HepG2 (cell line): ENCODE measurements around the gene SCYGR8. TPM values are rescaled to one million over a fixed set of nuclear protein-coding genes. Genes with fewer than 3 reads are reported as not detected.

ENCODE experiments used
- ARID2 ChIP-seq: sonication (generic); formaldehyde crosslinking; IDR thresholded peaks from 2 replicates; pipeline ENCODE4 v1.8.1; 2022; ENCODE audit warnings: mild to moderate bottlenecking, missing genetic modification reagents, borderline replicate concordance
- ARID5B ChIP-seq: IDR thresholded peaks from 2 replicates; pipeline ENCODE4 v1.4.0; 2020; ENCODE audit warnings: mild to moderate bottlenecking, missing genetic modification reagents
- BORCS8-MEF2B ChIP-seq: sonication (generic); formaldehyde crosslinking; IDR thresholded peaks from 2 replicates; pipeline ENCODE4 v1.8.0; 2022; ENCODE audit warnings: mild to moderate bottlenecking, missing genetic modification reagents
- FOXO1 ChIP-seq: sonication (generic); formaldehyde crosslinking; IDR thresholded peaks from 2 replicates; pipeline ENCODE4 v1.4.0; 2020; ENCODE audit warnings: missing genetic modification reagents
- GATAD2A ChIP-seq: IDR thresholded peaks from 2 replicates; pipeline ENCODE4 v1.6.1; 2016
- HES4 ChIP-seq: sonication (generic); formaldehyde crosslinking; IDR thresholded peaks from 2 replicates; pipeline ENCODE4 v1.9.0; 2021; ENCODE audit warnings: mild to moderate bottlenecking, missing genetic modification reagents, borderline replicate concordance
- KLF16 ChIP-seq, 2 experiments: sonication (generic) in 1 of 2; formaldehyde crosslinking in 1 of 2; IDR thresholded peaks; 2 replicates each; pipeline versions ENCODE4 v1.6.1 to v1.8.0; 2016 to 2023; ENCODE audit warnings: missing genetic modification reagents in 2 of 2, missing compliant biosample characterization in 1 of 2
- NFRKB ChIP-seq: fragments of 450-650 bp; IDR thresholded peaks from 2 replicates; pipeline ENCODE4 v1.6.1; 2017
- RCOR2 ChIP-seq: IDR thresholded peaks from 2 replicates; pipeline ENCODE4 v1.6.1; 2016; ENCODE audit warnings: missing biosample characterization, missing genetic modification reagents
- ZBTB49 ChIP-seq: sonication (generic); formaldehyde crosslinking; IDR thresholded peaks from 2 replicates; pipeline ENCODE4 v1.4.0; 2020; ENCODE audit warnings: missing genetic modification reagents, borderline replicate concordance
- ZFYVE20 ChIP-seq: sonication (generic); formaldehyde crosslinking; IDR thresholded peaks from 2 replicates; pipeline ENCODE4 v1.8.0; 2023; ENCODE audit warnings: low read depth, mild to moderate bottlenecking, moderate library complexity, missing genetic modification reagents, borderline replicate concordance
- ZNF136 ChIP-seq: sonication (generic); formaldehyde crosslinking; IDR thresholded peaks from 2 replicates; pipeline ENCODE4 v1.8.1; 2022; ENCODE audit warnings: low read depth, mild to moderate bottlenecking, moderate library complexity, missing genetic modification reagents
- ZNF354B ChIP-seq: sonication (generic); formaldehyde crosslinking; IDR thresholded peaks from 2 replicates; pipeline ENCODE4 v1.8.0; 2022; ENCODE audit warnings: mild to moderate bottlenecking, missing genetic modification reagents
- ZNF567 ChIP-seq: sonication (generic); formaldehyde crosslinking; IDR thresholded peaks from 2 replicates; pipeline ENCODE4 v1.8.1; 2023; ENCODE audit warnings: mild to moderate bottlenecking, missing genetic modification reagents, borderline replicate concordance
- ZNF775 ChIP-seq: sonication (generic); formaldehyde crosslinking; IDR thresholded peaks from 2 replicates; pipeline ENCODE4 v1.4.0; 2020; ENCODE audit warnings: missing genetic modification reagents, mild to moderate bottlenecking, moderate library complexity, borderline replicate concordance
- polyA plus RNA-seq, 8 experiments: library from polyadenylated mRNA; depleted of rRNA in 3 of 8; stranded (reverse) in 7 of 8; unstranded in 1 of 8; fragments of >200 nt; fragmentation: Illumina TruSeq in 4 of 8; extraction: Trizol in 4 of 8; gene quantifications; 2 replicates each; pipeline versions ENCODE4 v1.2.1 to v1.2.3, GENCODE V29; 2011 to 2016; ENCODE audit warnings: low read depth in 4 of 8, missing spikeins in 1 of 8, mixed read lengths in 1 of 8; ENCODE audit not compliant: insufficient read depth in 1 of 8
- total RNA-seq, 5 experiments: library from RNA; depleted of rRNA; stranded (reverse); fragments of >200 nt; fragmentation: Illumina TruSeq; extraction: Trizol; gene quantifications; 2 replicates each; pipeline ENCODE4 v1.2.3, GENCODE V29; 2016; ENCODE audit warnings: low read depth in 1 of 5
- TF ChIP-seq, protein P1 (sequence below): sonication (generic); formaldehyde crosslinking; IDR thresholded peaks from 2 replicates; pipeline ENCODE4 v1.5.0; 2020; ENCODE audit warnings: mild to moderate bottlenecking, missing genetic modification reagents
- TF ChIP-seq, protein P2 (sequence below): sonication (generic); formaldehyde crosslinking; IDR thresholded peaks from 2 replicates; pipeline ENCODE4 v1.4.0; 2020; ENCODE audit warnings: missing genetic modification reagents
- TF ChIP-seq, protein P3 (sequence below): sonication (generic); formaldehyde crosslinking; IDR thresholded peaks from 2 replicates; pipeline ENCODE4 v1.8.1; 2023; ENCODE audit warnings: mild to moderate bottlenecking, missing genetic modification reagents

Gene SCYGR8
- total and polyA plus RNA-seq, 2 of the 13 experiments (the other 11 are each of a cell fraction or from before 2014, with no cell fraction given), result not detected

DNA sequence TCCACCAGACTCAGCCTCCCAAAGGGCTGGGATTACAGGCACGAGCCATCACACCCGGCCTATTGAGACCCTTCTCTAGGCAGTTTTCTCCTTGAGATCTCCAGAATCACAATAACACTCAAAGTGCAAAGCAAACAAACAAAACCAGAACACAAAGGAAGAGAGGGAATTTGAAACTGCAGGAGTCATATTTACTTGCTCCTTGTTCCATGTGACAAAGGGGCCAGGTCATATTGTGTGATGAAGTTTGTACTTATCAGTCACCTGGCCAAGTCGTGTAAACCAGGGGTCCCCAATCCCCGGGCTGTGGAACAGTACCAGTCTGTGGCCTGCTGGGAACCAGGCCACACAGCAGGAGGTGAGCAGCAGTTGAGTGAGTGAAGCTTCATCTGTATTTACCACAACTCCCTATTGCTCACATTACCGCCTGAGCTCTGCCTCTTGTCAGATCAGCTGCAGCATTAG lies 26.5 kb downstream of the SCYGR8 start (continued):
- TF ChIP-seq ARID5B (CRISPR knock-in tag), result peak; percentile 58
- 0 out of 2 replicates have a peak, but pooled peaks have one; percentile 13 for TF ChIP-seq RCOR2 (CRISPR knock-in tag)
- TF ChIP-seq, protein P1, sequence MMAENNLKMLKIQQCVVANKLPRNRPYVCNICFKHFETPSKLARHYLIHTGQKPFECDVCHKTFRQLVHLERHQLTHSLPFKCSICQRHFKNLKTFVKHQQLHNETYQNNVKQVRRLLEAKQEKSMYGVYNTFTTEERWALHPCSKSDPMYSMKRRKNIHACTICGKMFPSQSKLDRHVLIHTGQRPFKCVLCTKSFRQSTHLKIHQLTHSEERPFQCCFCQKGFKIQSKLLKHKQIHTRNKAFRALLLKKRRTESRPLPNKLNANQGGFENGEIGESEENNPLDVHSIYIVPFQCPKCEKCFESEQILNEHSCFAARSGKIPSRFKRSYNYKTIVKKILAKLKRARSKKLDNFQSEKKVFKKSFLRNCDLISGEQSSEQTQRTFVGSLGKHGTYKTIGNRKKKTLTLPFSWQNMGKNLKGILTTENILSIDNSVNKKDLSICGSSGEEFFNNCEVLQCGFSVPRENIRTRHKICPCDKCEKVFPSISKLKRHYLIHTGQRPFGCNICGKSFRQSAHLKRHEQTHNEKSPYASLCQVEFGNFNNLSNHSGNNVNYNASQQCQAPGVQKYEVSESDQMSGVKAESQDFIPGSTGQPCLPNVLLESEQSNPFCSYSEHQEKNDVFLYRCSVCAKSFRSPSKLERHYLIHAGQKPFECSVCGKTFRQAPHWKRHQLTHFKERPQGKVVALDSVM, result no peak
- TF ChIP-seq ZBTB49 (CRISPR knock-in tag), result no peak
- TF ChIP-seq ZNF775 (CRISPR knock-in tag), result no peak
- TF ChIP-seq, protein P2, sequence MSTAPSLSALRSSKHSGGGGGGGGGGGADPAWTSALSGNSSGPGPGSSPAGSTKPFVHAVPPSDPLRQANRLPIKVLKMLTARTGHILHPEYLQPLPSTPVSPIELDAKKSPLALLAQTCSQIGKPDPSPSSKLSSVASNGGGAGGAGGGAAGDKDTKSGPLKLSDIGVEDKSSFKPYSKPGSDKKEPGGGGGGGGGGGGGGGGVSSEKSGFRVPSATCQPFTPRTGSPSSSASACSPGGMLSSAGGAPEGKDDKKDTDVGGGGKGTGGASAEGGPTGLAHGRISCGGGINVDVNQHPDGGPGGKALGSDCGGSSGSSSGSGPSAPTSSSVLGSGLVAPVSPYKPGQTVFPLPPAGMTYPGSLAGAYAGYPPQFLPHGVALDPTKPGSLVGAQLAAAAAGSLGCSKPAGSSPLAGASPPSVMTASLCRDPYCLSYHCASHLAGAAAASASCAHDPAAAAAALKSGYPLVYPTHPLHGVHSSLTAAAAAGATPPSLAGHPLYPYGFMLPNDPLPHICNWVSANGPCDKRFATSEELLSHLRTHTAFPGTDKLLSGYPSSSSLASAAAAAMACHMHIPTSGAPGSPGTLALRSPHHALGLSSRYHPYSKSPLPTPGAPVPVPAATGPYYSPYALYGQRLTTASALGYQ (CRISPR knock-in tag), result peak; percentile 20; the same call in 1 of the 2 replicates
- TF ChIP-seq HES4 (CRISPR knock-in tag), result no peak
- 0 out of 2 replicates have a peak, but pooled peaks have one; percentile 54 for TF ChIP-seq ARID2
- no peak for TF ChIP-seq ZNF567 (CRISPR knock-in tag)
- TF ChIP-seq BORCS8-MEF2B (CRISPR knock-in tag), result 0 out of 2 replicates have a peak, but pooled peaks have one; percentile 33
- no peak for TF ChIP-seq ZNF354B (CRISPR knock-in tag)
- TF ChIP-seq GATAD2A (CRISPR knock-in tag), result peak; percentile 47
- 0 out of 2 replicates have a peak, but pooled peaks have one; percentile 10 for TF ChIP-seq ZNF136 (CRISPR knock-in tag)
- no peak for TF ChIP-seq KLF16 (CRISPR knock-in tag; IDR thresholded peaks at IDR 0.05)
- TF ChIP-seq FOXO1 (CRISPR knock-in tag), result peak; percentile 16; the same call in 1 of the 2 replicates
- no peak for TF ChIP-seq NFRKB
- no peak for TF ChIP-seq ZFYVE20
- TF ChIP-seq, protein P3, sequence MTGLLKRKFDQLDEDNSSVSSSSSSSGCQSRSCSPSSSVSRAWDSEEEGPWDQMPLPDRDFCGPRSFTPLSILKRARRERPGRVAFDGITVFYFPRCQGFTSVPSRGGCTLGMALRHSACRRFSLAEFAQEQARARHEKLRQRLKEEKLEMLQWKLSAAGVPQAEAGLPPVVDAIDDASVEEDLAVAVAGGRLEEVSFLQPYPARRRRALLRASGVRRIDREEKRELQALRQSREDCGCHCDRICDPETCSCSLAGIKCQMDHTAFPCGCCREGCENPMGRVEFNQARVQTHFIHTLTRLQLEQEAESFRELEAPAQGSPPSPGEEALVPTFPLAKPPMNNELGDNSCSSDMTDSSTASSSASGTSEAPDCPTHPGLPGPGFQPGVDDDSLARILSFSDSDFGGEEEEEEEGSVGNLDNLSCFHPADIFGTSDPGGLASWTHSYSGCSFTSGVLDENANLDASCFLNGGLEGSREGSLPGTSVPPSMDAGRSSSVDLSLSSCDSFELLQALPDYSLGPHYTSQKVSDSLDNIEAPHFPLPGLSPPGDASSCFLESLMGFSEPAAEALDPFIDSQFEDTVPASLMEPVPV, result 0 out of 2 replicates have a peak, but pooled peaks have one; percentile 25
